22Rv1 (cell line): Measurements from ENCODE around the gene B4GALNT3.
"Not testable (repeated sequence)": the region's sequence is repeated elsewhere in the genome, so short reads cannot be mapped to it uniquely, and the experiment has no call there.

Source experiments
- H3K27ac ChIP-seq: fragments of 450-650 bp; 2 replicates; pipeline ENCODE4 v1.5.1; 2017
- CTCF ChIP-seq: fragments of 450-650 bp; IDR thresholded peaks from 2 replicates; pipeline ENCODE4 v1.5.1; 2017; ENCODE audit warnings: mild to moderate bottlenecking
- ZFX ChIP-seq: fragments of 450-650 bp; IDR thresholded peaks from 2 replicates; pipeline ENCODE4 v1.6.1; 2017; ENCODE audit warnings: antibody characterized with exemption, borderline replicate concordance

Gene B4GALNT3

GRCh38 chr12:574475-575128 lies 114.9 kb downstream of the B4GALNT3 start:
- H3K27ac ChIP-seq: no peak overlapping the region
- no peak for TF ChIP-seq CTCF
- TF ChIP-seq ZFX: no peak

- H3K27ac ChIP-seq: no peak overlapping the region
- TF ChIP-seq ZFX: no peak
- no peak for TF ChIP-seq CTCF
These were observed 115.4 kb downstream of the B4GALNT3 start for GRCh38 chr12:575129-575502.

GRCh38 chr12:575948-576614 lies 116.3 kb downstream of the B4GALNT3 start:
- H3K27ac ChIP-seq: no peak overlapping the region
- TF ChIP-seq CTCF (peak; percentile 100), ZFX (no peak)

GRCh38 chr12:576615-577110 lies 116.9 kb downstream of the B4GALNT3 start:
- no peak overlapping the region for H3K27ac ChIP-seq
- TF ChIP-seq ZFX (no peak), CTCF (no peak)

GRCh38 chr12:577994-578747 lies 118.4 kb downstream of the B4GALNT3 start:
- not testable (repeated sequence) for H3K27ac ChIP-seq

GRCh38 chr12:578748-579419 lies 119.1 kb downstream of the B4GALNT3 start:
- TF ChIP-seq CTCF (no peak), ZFX (no peak)
- no peak overlapping the region for H3K27ac ChIP-seq

GRCh38 chr12:579420-580110 lies 119.8 kb downstream of the B4GALNT3 start:
- H3K27ac ChIP-seq: no peak overlapping the region
- TF ChIP-seq ZFX (no peak), CTCF (no peak)
